NB4 (cell line): ENCODE data around the gene MRC2.

Experiments
- DNase-seq: peaks from one replicate; pipeline ENCODE4 v3.0.0; 2010; ENCODE audit warnings: low read depth
- H3K4me3 ChIP-seq: one replicate; pipeline ENCODE4 v1.5.1; 2011; ENCODE audit warnings: mild to moderate bottlenecking, low read depth, low read length, moderate library complexity
- CTCF ChIP-seq: IDR thresholded peaks from one replicate; pipeline ENCODE4 v1.5.1; 2012; ENCODE audit warnings: low read depth, low read length
- MAX ChIP-seq: IDR thresholded peaks from 2 replicates; pipeline ENCODE4 v1.6.1; 2011; ENCODE audit warnings: low read depth, low read length
- MYC ChIP-seq: IDR thresholded peaks from 2 replicates; pipeline ENCODE4 v1.6.1; 2011; ENCODE audit warnings: low read depth, low read length
- POLR2A ChIP-seq: IDR thresholded peaks from 2 replicates; pipeline ENCODE4 v1.6.1; 2011; ENCODE audit warnings: mild to moderate bottlenecking; ENCODE audit not compliant: insufficient read length; ENCODE audit errors: extremely low read depth

The MRC2 gene

GRCh38 chr17:62652251-62653001 lies 25.0 kb downstream of the MRC2 start:
- DNase-seq: peak; percentile 91
- TF ChIP-seq MYC (peak; percentile 82), CTCF (no peak), MAX (peak; percentile 51; the same call in 1 of the 2 replicates), POLR2A (peak; percentile 25)
- peak overlapping the region; percentile 56 for H3K4me3 ChIP-seq

DNA sequence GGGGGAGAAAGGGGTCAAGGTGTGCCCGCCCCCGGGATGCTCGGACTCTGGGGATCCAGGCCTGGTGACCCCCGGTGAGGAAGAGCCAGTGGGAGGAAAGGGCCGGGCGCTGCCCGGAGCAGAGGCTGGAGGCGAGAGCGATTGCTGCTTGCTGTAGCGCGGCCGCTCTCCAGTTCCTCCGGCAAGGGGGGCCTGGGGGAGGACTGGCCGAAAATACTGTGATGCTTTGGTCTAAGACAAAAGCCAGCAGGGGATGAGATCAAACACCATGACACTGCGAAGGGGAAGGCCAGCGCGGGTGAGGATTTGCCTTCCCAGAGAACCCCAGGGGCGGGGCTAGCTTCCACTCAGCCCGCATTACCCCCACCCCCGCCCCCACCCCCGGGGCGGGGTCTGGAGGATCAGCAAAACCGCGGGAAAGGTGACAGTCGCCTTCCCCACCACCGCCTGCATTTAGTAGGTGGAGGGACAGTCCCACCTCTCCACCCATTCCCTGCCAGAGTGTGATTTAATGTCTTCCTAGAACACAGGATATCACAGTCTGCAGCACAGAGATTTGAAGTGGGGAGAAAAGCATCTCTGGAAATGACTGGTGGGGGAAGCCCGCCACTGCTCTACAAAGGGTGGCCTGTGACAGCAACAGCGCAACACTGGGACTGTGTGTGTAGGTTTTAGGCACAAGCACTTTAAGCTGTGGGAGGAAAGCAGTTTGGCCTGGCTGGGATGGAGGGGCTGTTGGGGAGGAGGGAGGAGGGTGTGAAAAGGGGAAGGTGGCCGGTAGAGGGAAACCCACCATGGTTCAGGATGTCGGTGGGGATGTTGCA lies 25.7 kb downstream of the MRC2 start:
- H3K4me3 ChIP-seq: peak overlapping the region; percentile 56
- peak; percentile 89 for DNase-seq
- no peak for TF ChIP-seq CTCF
- 0 out of 2 replicates have a peak, but pooled peaks have one; percentile 12 for TF ChIP-seq MYC
- peak; percentile 13; the same call in 1 of the 2 replicates for TF ChIP-seq MAX
- peak; percentile 45 for TF ChIP-seq POLR2A

DNA sequence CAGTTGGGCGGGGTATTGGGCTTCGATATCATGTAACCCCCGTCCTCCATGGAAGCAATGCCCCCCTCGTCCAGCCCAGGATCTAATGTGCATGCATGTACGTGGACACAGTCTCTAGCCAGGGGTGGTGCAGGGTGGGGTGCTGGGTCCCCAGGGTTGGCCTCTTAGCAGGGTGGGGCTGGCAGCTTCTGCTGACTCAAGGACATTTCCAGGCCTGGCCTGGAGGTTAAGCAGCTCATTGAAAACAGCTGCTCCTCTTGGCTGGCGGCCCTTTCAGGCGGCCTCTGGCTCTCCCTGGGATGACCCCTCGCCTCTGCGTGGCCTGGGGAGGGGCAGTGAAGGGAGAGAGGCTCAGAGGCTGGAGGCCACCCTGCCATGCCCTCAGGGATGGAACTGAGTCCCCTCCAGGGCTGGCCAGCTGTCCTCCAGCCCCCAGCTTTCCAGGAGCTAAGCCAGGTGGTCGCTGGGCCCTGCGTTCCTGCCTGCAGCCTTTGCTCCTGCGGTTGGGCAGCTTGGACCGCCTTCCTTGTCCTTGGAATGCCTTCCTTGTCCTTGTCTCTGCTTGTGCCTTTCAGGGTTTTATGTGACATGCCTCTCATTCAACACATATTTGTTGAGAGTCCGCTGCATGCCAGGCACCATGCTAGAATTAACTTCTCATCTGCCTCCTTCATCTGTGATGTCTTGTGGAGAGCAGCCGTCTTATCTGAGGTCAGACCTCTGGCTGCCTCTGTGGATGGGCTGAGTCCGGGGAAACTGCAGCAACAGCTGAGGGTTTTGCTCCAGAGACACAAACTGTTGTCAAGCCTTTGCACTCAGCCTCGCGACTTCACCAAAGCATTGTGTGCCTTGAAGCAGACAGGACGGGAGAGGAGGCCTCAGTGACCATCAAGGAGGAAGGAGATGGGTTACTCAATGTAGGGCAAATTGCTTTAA lies 26.6 kb downstream of the MRC2 start:
- peak; percentile 30 for DNase-seq
- TF ChIP-seq MAX (no peak), MYC (peak; percentile 40; the same call in 1 of the 2 replicates)
- H3K4me3 ChIP-seq: no peak overlapping the region

GRCh38 chr17:62655656-62656055 lies 28.2 kb downstream of the MRC2 start:
- DNase-seq: no peak
- TF ChIP-seq MAX: no peak
- TF ChIP-seq CTCF: no peak
- no peak for TF ChIP-seq POLR2A
- no peak for TF ChIP-seq MYC
- no peak overlapping the region for H3K4me3 ChIP-seq

DNA sequence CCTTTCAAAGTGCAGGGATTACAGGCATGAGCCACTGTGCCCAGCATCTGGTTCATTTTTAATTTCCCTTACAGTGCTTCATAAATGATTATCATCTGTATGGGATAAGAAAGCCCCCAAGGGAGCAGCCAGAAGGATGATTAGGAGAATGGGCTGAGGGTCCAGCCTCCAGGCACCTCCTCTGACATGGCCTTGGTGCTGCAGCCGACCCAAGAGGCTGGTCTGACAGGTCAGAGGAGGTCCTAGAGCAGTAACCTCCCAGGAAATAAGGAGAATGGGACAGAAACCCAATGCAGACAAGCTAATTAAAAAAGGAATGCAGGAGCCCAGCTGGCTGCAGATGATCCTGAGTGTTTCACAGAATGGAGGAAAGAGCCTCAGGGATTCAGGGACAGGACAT lies 29.0 kb downstream of the MRC2 start:
- no peak for TF ChIP-seq POLR2A
- no peak for TF ChIP-seq MYC
- no peak for TF ChIP-seq CTCF
- TF ChIP-seq MAX: no peak
- no peak overlapping the region for H3K4me3 ChIP-seq
- DNase-seq: no peak
